A549 (cell line): ENCODE results near the gene NT5C2. TPM values are rescaled to one million over a fixed set of nuclear protein-coding genes. Genes with fewer than 3 reads are reported as not detected.
"Not testable (repeated sequence)": the region's sequence is repeated elsewhere in the genome, so short reads cannot be mapped to it uniquely, and the experiment has no call there.

Experiments
- ATAC-seq, 2 experiments: fragments of 200-7000 bp in 1 of 2; fragments of >200 bp in 1 of 2; cut with Nextera tagmentation in 1 of 2; cut with Tn5 transposase in 1 of 2; 3 replicates each; pipeline versions ENCODE4 v1.8.0 to v1.9.1; 2018 to 2020; ENCODE audit warnings: mild to moderate bottlenecking in 1 of 2, moderate library complexity in 1 of 2
- CTCF ChIA-PET: fragments of 300-600 bp; sonication (Branson Sonifier 250); formaldehyde crosslinking; extraction: SDS; loops from one replicate; lab custom pipeline; 2021; ENCODE audit warnings: antibody characterized with exemption, inconsistent platforms; lab: Yijun Ruan, JAX
- POLR2A ChIA-PET: fragments of 350-600 bp; formaldehyde crosslinking; extraction: SDS; loops from one replicate; lab custom pipeline; 2021; ENCODE audit warnings: antibody characterized with exemption, inconsistent platforms; lab: Yijun Ruan, JAX
- DNase-seq, 2 experiments: peaks; one replicate each; pipeline versions ENCODE4 v3.0.0 to v3.0.0-alpha.2; 2011 to 2016; ENCODE audit warnings: low read depth in 1 of 2, low spot score in 1 of 2
- FAIRE-seq: peaks from 2 replicates; lab custom pipeline; 2011; peaks lifted over from hg19 to GRCh38; lab: Jason Lieb, UNC
- H3K27ac ChIP-seq, 2 experiments: fragments of >200 bp; sonication (Bioruptor Twin); formaldehyde crosslinking; 3 replicates each; pipeline ENCODE4 v1.5.1; 2016 to 2017
- H3K4me1 ChIP-seq: fragments of >200 bp; sonication (Bioruptor Twin); formaldehyde crosslinking; 3 replicates; pipeline ENCODE4 v1.6.1; 2016
- H3K4me2 ChIP-seq: fragments of >200 bp; sonication (Bioruptor Twin); formaldehyde crosslinking; 3 replicates; pipeline ENCODE4 v1.6.1; 2016
- H3K4me3 ChIP-seq: fragments of >200 bp; sonication (Bioruptor Twin); formaldehyde crosslinking; 3 replicates; pipeline ENCODE4 v1.5.1; 2016
- H3K9me3 ChIP-seq: fragments of >200 bp; sonication (Bioruptor Twin); formaldehyde crosslinking; 3 replicates; pipeline ENCODE4 v1.6.1; 2016
- BHLHE40 ChIP-seq: IDR thresholded peaks from 2 replicates; pipeline ENCODE4 v1.6.1; 2012; ENCODE audit warnings: low read depth, low read length, inconsistent platforms
- CBX2 ChIP-seq: fragments of 200-600 bp; sonication (generic); IDR thresholded peaks from 2 replicates; pipeline ENCODE4 v1.6.1; 2016; ENCODE audit warnings: low read depth, mild to moderate bottlenecking, borderline replicate concordance
- CHD2 ChIP-seq: fragments of 150-350 bp; IDR thresholded peaks from 2 replicates; pipeline ENCODE4 v1.6.1; 2014; ENCODE audit warnings: low read length; ENCODE audit not compliant: partially characterized antibody
- FOSL2 ChIP-seq, 2 experiments: fragments of 450-650 bp in 1 of 2; fragments of >200 bp in 1 of 2; sonication (Bioruptor Twin) in 1 of 2; formaldehyde crosslinking; IDR thresholded peaks; 2 replicates each; pipeline versions ENCODE4 v1.5.0 to v1.6.1; 2016 to 2020; ENCODE audit warnings: mild to moderate bottlenecking in 1 of 2, moderate library complexity in 1 of 2
- GATA3 ChIP-seq: IDR thresholded peaks from 2 replicates; pipeline ENCODE4 v1.6.1; 2012; ENCODE audit warnings: borderline replicate concordance
- HDAC2 ChIP-seq: fragments of 200-600 bp; sonication (generic); IDR thresholded peaks from 2 replicates; pipeline ENCODE4 v1.6.1; 2016
- HEYL ChIP-seq: fragments of 250-450 bp; sonication (Bioruptor Pico); IDR thresholded peaks from 2 replicates; pipeline ENCODE4 v1.8.0; 2021; ENCODE audit warnings: mild to moderate bottlenecking, moderate library complexity
- HOXA7 ChIP-seq: fragments of 250-450 bp; sonication (Bioruptor Pico); IDR thresholded peaks from 2 replicates; pipeline ENCODE4 v1.5.0; 2020; ENCODE audit warnings: mild to moderate bottlenecking, moderate library complexity
- PHF8 ChIP-seq: fragments of 200-600 bp; sonication (generic); IDR thresholded peaks from 2 replicates; pipeline ENCODE4 v1.6.1; 2016; ENCODE audit warnings: low read depth, mild to moderate bottlenecking, antibody characterized with exemption, moderate library complexity, borderline replicate concordance
- RAD21 ChIP-seq, 2 experiments: fragments of >200 bp in 1 of 2; sonication (Bioruptor Twin) in 1 of 2; formaldehyde crosslinking in 1 of 2; IDR thresholded peaks in 1 of 2; conservative IDR thresholded peaks in 1 of 2; 2 replicates in 1 of 2; 3 replicates in 1 of 2; pipeline ENCODE4 v1.6.1; 2012 to 2018; ENCODE audit warnings: inconsistent platforms in 1 of 2
- SMC3 ChIP-seq: fragments of >200 bp; sonication (Bioruptor Twin); formaldehyde crosslinking; IDR thresholded peaks from 3 replicates; pipeline ENCODE4 v1.6.1; 2018; ENCODE audit warnings: inconsistent platforms
- TFCP2L1 ChIP-seq: fragments of 250-450 bp; sonication (Bioruptor Pico); IDR thresholded peaks from 2 replicates; pipeline ENCODE4 v1.5.0; 2021; ENCODE audit warnings: mild to moderate bottlenecking
- TP53 ChIP-seq: fragments of 250-450 bp; sonication (Bioruptor Pico); IDR thresholded peaks from 2 replicates; pipeline ENCODE4 v1.5.0; 2021; ENCODE audit warnings: mild to moderate bottlenecking, moderate library complexity
- ZFP36 ChIP-seq: fragments of 450-650 bp; IDR thresholded peaks from 2 replicates; pipeline ENCODE4 v1.6.1; 2014; ENCODE audit warnings: borderline replicate concordance; ENCODE audit not compliant: partially characterized antibody
- WGBS: methylation state at CpG from one replicate; pipeline ENCODE4 v1.1.6; 2017; ENCODE audit errors: missing lambda C conversion rate; 5-methylcytosine and 5-hydroxymethylcytosine counted together
- polyA plus RNA-seq, 4 experiments: library from polyadenylated mRNA; depleted of rRNA in 3 of 4; stranded (reverse); fragments of >200 nt; fragmentation: RNase III in 1 of 4; extraction: RNeasy Plus Mini Kit Qiagen cat#74134 plus additional on column Dnase treatment in 1 of 4; gene quantifications; 2 replicates in 3 of 4; 3 replicates in 1 of 4; pipeline ENCODE4 v1.2.3, GENCODE V29; 2011 to 2017
- TF ChIP-seq, protein P1 (sequence below): fragments of >200 bp; sonication (Bioruptor Twin); formaldehyde crosslinking; IDR thresholded peaks from 3 replicates; pipeline ENCODE4 v1.5.1; 2016
- TF ChIP-seq, protein P2 (sequence below): fragments of 200-600 bp; sonication (generic); IDR thresholded peaks from 2 replicates; pipeline ENCODE4 v1.6.1; 2016; ENCODE audit warnings: antibody characterized with exemption, mild to moderate bottlenecking, moderate library complexity

Gene NT5C2
- polyA plus RNA-seq, 2 of the 4 experiments (the other 2 are of a cell fraction), result 86.4 to 177 TPM

- no peak overlapping the region for H3K4me3 ChIP-seq
- no peaks in the 10 kb centered on the region for H3K9me3 ChIP-seq
- ATAC-seq (peak in 1 of 2 experiments; percentile 7; a peak in 1 of 6 replicates), DNase-seq (no peak), FAIRE-seq (no peak)
- 69% methylated on average over 6 of the region's 6 CpGs for WGBS
- ChIA-PET CTCF (interaction anchor here (1.1 to 3.5 kb wide), 8 partner anchors 13 to 378 kb away, joined by 3 to 20 read pairs (median 4); no protein-coding TSS in a partner anchor), POLR2A (interaction anchor here (0.7 to 1.2 kb wide), 2 partner anchors 22 to 45 kb away, joined by 4 to 6 read pairs; no protein-coding TSS in a partner anchor)
- TF ChIP-seq TP53 (CRISPR knock-in tag) (no peak), HOXA7 (CRISPR knock-in tag) (no peak), BHLHE40 (no peak)
- H3K4me2 ChIP-seq, result peak overlapping the region; percentile 67
- peaks cover 91% of the 10 kb centered on the region for H3K4me1 ChIP-seq
- peak overlapping the region in 1 of 2 experiments; percentile 47; a peak in 2 of 6 replicates for H3K27ac ChIP-seq
Measured at GRCh38 chr10:103186128-103186527, 6.9 kb downstream of the NT5C2 start.

DNA sequence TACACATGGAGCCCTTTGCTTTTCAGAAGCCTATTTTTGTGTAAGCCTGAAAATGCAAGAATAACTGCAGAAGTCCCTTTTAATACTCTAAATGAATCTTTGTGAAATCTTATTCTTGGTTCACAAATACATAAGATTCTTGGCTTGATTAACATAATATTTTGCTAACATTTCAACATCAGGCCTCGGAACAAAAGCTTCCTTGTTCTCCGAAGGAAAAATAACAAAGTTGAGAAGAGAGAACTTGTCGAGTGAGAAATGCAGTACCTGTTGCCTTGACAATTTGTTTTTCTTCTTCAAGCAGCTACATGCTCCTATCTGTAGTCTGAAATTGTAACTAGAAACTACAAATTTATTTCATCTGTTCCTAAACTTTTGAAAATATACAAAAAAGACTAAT lies 8.5 kb downstream of the NT5C2 start:
- Histone ChIP-seq H3K4me1 (peaks cover 80% of the 10 kb centered on the region), H3K9me3 (no peaks in the 10 kb centered on the region), H3K4me3 (no peak overlapping the region), H3K27ac (peak overlapping the region; percentile 11 to 63; a peak in 4 of 6 replicates), H3K4me2 (peak overlapping the region; percentile 67)
- FAIRE-seq (no peak), DNase-seq (no peak), ATAC-seq (no peak)
- ChIA-PET POLR2A (interaction anchor here (1.0 to 1.8 kb wide), 2 partner anchors 8 to 57 kb away, joined by 3 to 6 read pairs; partner anchors contain the start of gene NT5C2), CTCF (interaction anchor here (1.1 to 3.5 kb wide), 2 partner anchors 54 to 60 kb away, joined by 6 to 20 read pairs; no protein-coding TSS in a partner anchor)
- WGBS, result 23% methylated on average over 3 of the region's 3 CpGs
- TF ChIP-seq SMC3 (no peak), RAD21 (conservative IDR thresholded peaks at IDR 0.05 in 1 of 2, IDR thresholded peaks at IDR 0.05 in 1 of 2) (no peak), TFCP2L1 (CRISPR knock-in tag) (no peak), FOSL2 (IDR thresholded peaks at IDR 0.05) (no peak), FOSL2 (CRISPR knock-in tag; IDR thresholded peaks at IDR 0.05) (no peak), HEYL (no peak), CHD2 (no peak), CBX2 (no peak)

DNA sequence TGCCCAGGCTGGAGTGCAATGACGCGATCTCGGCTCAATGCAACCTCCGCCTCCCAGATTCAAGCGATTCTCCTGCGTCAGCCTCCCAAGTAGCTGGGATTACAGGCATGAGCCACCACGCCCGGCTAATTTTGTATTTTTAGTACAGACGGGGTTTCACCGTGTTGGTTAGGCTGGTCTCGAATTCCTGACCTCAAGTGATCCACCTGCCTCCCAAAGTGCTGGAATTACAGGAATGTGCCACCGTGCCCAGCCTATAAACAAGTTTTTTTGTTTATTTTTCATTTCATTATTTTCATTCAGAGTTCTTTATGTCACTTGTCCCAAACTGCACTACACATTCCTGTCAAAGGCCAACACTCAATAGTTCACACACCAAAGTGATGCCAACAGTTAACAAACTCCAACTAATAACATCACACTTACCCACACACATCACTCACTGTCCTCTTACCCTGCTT lies 9.1 kb downstream of the NT5C2 start:
- not testable (repeated sequence) for H3K4me3 ChIP-seq, H3K9me3 ChIP-seq, FAIRE-seq
- H3K27ac ChIP-seq, result peak overlapping the region; percentile 11 to 63; a peak in 4 of 6 replicates
- ATAC-seq, result peak; percentile 59 to 66; a peak in 4 of 6 replicates
- ChIA-PET POLR2A (interaction anchor here (1.0 to 1.8 kb wide), 3 partner anchors 9 to 58 kb away, joined by 3 to 6 read pairs (median 3); partner anchors contain the start of gene NT5C2), CTCF (interaction anchor here (1.1 to 3.5 kb wide), 2 partner anchors 55 to 61 kb away, joined by 6 to 20 read pairs; no protein-coding TSS in a partner anchor)
- peak overlapping the region; percentile 67 for H3K4me2 ChIP-seq
- WGBS, result 48% methylated on average over 12 of the region's 12 CpGs
- 0 out of 2 replicates have a peak, but pooled peaks have one; percentile 24 for TF ChIP-seq GATA3
- peak in 1 of 2 experiments; percentile 55 for DNase-seq
- peaks cover 75% of the 10 kb centered on the region for H3K4me1 ChIP-seq

GRCh38 chr10:103181244-103181643 lies 11.8 kb downstream of the NT5C2 start:
- POLR2A ChIA-PET, result interaction anchor here (2.5 kb wide), 1 partner anchor 12 kb away, joined by 15 read pairs; the partner anchor contains the start of gene NT5C2
- FAIRE-seq (no peak), DNase-seq (no peak), ATAC-seq (peak in 1 of 2 experiments; percentile 16; a peak in 2 of 6 replicates)
- CTCF ChIA-PET, result no interaction called here
- no peak overlapping the region for H3K4me2 ChIP-seq
- TF ChIP-seq ZFP36, result no peak
- no peak for TF ChIP-seq FOSL2 (IDR thresholded peaks at IDR 0.05)
- no peak for TF ChIP-seq FOSL2 (CRISPR knock-in tag; IDR thresholded peaks at IDR 0.05)
- TF ChIP-seq, protein P1, sequence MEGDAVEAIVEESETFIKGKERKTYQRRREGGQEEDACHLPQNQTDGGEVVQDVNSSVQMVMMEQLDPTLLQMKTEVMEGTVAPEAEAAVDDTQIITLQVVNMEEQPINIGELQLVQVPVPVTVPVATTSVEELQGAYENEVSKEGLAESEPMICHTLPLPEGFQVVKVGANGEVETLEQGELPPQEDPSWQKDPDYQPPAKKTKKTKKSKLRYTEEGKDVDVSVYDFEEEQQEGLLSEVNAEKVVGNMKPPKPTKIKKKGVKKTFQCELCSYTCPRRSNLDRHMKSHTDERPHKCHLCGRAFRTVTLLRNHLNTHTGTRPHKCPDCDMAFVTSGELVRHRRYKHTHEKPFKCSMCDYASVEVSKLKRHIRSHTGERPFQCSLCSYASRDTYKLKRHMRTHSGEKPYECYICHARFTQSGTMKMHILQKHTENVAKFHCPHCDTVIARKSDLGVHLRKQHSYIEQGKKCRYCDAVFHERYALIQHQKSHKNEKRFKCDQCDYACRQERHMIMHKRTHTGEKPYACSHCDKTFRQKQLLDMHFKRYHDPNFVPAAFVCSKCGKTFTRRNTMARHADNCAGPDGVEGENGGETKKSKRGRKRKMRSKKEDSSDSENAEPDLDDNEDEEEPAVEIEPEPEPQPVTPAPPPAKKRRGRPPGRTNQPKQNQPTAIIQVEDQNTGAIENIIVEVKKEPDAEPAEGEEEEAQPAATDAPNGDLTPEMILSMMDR, result no peak
- TF ChIP-seq, protein P2, sequence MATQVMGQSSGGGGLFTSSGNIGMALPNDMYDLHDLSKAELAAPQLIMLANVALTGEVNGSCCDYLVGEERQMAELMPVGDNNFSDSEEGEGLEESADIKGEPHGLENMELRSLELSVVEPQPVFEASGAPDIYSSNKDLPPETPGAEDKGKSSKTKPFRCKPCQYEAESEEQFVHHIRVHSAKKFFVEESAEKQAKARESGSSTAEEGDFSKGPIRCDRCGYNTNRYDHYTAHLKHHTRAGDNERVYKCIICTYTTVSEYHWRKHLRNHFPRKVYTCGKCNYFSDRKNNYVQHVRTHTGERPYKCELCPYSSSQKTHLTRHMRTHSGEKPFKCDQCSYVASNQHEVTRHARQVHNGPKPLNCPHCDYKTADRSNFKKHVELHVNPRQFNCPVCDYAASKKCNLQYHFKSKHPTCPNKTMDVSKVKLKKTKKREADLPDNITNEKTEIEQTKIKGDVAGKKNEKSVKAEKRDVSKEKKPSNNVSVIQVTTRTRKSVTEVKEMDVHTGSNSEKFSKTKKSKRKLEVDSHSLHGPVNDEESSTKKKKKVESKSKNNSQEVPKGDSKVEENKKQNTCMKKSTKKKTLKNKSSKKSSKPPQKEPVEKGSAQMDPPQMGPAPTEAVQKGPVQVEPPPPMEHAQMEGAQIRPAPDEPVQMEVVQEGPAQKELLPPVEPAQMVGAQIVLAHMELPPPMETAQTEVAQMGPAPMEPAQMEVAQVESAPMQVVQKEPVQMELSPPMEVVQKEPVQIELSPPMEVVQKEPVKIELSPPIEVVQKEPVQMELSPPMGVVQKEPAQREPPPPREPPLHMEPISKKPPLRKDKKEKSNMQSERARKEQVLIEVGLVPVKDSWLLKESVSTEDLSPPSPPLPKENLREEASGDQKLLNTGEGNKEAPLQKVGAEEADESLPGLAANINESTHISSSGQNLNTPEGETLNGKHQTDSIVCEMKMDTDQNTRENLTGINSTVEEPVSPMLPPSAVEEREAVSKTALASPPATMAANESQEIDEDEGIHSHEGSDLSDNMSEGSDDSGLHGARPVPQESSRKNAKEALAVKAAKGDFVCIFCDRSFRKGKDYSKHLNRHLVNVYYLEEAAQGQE, result no peak
- no peak for TF ChIP-seq HDAC2
- TF ChIP-seq GATA3, result no peak
- TF ChIP-seq PHF8, result no peak
- no peak overlapping the region for H3K4me3 ChIP-seq
- no peak overlapping the region for H3K27ac ChIP-seq
- whole genome bisulfite sequencing, result 94% methylated on average over 4 of the region's 4 CpGs
- H3K9me3 ChIP-seq, result no peaks in the 10 kb centered on the region
- peaks cover 52% of the 10 kb centered on the region for H3K4me1 ChIP-seq
